DMS 273 treated with DMSO at 0.1 percent for 48 hours (cell line): ENCODE measurements around the gene DENND1A.

Source experiments
- DNase-seq: peaks from one replicate; lab custom pipeline; 2025; lab: John Stamatoyannopoulos, UW

The DENND1A gene

DNA sequence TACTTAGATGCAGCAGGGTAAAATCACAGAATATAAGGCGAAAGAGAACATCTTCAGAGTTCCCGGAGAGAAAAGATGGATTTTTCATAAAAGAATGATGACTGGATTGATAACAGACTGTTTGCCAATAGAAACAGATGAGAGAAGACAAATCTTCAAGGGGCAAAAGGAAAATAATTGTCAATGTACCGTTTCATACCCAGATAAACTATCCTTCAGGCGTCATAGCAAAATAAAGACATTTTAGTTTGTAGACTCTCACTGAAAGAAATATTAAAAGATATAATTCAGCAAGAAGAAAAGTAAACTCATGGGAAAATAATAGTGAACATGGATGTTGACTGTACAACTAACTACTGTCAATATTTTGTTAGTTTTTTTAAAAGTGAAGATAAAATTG is 399.7 kb downstream of the DENND1A start:
- DNase-seq: no peak

DNA sequence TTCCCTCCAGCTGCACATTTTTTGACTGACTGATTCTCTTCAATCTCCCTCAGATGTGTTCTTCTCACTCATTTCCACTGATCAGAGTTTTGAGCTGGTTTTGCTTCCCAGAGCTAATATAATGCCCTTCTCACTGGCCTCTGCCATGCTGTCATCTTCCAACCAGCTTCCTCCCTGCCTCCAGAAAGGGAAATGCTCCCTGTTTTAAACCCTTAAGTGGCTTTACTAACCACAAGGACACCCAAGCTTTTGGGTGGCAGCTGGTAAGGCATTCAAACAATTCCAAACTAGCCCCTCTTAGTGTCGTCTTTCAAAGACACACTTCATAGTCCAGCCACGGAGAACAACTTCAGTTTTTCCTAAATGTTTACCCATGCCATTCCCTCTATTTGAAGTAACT is 401.4 kb downstream of the DENND1A start:
- DNase-seq: no peak

DNA sequence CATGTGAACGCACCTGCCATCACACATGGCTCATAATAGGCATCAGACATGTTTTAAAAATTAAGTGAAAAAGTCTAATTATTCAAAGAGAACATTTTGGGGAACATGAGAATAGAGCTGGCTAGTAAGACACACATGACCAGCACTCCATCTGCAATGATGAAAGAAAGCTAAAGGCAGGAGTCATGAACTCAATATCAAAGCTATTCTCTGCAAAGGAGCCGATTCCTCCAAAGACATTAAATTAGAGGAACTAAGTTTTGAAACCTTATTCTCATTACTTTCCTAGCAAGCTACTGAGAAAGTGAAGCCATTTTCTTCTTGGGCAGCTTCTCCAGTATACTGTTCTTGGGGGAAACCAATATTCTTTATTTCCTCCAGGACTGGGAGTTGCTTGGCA is 401.9 kb downstream of the DENND1A start:
- no peak for DNase-seq

DNA sequence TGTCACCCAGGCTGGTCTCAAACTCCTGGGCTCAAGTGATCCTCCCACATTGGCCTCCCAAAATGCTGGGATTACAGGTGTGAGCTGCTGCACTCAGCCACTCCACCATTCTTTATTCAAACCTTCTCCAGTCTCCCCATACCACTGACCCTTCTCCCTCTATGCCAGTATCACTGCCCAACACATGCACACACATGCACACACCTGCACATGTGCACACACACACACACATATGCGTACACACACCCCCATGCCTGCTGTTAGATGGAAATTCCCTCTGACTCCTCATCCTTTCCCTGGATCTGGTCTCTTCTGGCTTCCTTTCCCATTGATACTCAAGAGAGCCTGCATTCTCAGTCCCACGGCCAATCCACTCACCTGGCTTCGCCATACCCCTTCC is 404.0 kb downstream of the DENND1A start:
- no peak for DNase-seq

DNA sequence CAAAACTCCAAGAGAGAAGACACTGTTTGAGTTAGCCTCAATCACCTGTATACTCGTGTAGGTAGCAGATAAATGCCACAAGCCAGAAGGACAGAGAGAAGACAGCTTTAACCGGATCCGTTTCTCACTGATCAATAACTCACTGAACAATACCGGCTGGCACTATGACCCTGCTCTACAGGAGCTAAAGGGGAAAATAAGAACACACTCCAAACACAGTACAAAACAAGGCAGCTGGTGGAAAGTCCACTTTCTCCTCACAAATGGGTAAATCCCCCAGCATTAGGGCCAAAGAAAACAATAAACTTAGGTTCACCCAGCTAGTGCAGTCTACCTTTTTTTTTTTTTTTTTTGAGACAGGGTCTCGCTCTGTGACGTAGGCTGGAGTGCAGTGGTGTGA is 404.5 kb downstream of the DENND1A start:
- DNase-seq: no peak

DNA sequence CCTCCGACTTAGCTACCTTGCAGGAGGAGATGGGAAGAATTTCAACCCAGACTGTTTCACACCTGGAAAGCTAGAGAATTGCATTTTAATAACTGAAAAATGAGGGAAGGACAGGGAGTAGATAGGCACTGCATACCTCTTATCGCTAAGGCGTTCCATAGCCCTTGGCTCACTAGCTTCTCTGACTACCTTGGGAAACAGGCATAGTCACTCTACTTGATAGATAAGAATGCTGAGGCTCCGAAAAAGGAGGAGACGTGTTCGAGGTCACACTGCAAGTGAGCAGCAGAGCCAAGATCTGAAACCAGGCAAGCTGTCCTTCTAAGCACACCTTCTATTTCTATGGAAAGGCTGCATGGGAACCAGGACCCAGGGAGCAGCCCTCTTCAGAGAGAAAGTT is 405.1 kb downstream of the DENND1A start:
- no peak for DNase-seq

DNA sequence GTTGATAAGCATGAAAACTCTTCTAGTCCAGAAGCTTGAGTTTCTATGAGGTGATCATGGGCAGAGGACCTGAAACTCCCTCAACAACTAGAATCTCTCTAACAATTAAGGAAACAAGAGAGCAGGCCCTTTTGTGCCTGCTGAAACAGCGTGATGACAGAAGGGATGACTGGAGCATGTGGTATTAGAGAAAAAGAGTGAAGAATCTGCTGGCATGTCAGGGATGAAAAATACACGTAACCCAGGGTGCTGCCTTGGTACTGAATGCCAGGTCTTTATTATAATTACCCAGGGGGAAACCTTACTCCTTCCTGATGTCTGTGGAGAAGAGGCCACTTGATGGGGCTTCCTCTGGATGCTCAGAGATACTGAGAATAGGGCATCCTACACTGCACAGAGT is 406.1 kb downstream of the DENND1A start:
- DNase-seq: no peak

DNA sequence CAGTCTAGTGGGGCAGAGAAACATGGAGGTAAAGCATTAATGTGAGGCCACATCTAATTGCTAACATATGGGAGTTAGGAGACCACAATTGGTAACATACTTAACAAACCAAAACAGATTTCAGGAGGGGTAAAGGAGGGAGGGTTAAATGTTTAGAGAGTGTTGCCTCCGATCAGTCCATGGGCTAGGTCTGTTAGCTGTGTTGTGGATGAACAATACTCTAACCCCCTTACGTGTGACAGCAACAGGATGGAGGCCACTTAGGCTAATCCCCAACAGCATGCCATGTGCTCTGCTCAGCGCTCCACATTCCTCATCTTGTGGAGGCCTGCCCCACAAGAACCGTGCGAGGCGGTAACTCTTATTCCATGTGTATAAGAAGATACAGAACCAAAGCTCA is 406.9 kb downstream of the DENND1A start:
- DNase-seq: no peak

DNA sequence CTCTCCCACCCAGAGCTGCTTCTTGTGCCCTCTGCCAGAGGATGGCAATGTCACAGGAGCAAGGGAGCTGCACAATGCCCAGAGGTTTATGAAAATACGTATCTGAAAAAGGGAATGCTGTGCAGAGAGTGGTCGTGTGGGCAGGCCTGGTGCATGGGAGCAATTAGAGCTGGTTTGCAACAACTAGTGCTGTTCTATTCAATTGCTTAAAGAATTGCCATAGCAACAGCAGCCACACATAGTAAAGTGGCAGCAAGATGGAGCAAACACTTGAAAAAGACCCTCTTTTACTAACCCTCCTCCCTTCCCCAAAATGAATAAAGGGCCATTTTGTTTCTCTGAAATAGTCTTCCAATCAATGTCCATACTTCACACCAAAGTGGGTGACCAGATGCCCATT is 407.7 kb downstream of the DENND1A start:
- no peak for DNase-seq

DNA sequence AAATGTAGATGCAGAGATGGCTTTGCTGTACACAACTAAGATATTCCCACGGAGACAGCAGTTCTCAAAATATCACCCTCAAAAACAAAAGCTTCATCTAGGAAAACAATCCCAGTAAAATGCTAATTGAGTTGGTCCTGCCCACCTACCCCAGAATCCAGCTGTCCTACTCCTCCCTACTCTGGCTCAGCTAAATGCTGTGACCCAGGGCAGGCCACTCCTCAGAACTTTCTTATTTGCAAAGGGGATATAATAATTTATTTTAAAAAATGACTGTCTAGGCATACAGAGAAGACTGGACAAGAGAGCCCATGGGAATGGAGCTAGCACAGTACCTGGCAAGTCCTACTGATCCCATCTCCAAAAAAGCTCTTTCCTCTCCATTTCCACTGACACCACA is 411.6 kb downstream of the DENND1A start:
- no peak for DNase-seq

DNA sequence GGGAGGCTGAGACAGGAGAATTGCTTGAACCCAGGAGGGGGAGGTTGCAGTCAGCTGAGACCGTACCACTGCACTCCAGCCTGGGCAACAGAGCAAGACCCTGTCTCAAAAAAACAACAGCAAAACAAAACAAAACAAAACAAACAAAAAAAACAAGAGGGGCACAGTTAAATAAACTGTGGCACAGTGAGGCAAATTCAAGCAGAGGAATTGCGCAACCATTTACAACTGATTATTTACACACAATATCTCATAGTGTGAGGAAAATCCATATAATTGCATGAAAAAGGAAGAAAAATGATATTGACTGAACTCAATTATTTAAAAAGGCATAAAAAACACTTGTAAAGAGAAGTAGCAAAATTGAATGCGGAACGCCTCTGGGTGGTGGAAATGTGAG is 412.4 kb downstream of the DENND1A start:
- DNase-seq: no peak

DNA sequence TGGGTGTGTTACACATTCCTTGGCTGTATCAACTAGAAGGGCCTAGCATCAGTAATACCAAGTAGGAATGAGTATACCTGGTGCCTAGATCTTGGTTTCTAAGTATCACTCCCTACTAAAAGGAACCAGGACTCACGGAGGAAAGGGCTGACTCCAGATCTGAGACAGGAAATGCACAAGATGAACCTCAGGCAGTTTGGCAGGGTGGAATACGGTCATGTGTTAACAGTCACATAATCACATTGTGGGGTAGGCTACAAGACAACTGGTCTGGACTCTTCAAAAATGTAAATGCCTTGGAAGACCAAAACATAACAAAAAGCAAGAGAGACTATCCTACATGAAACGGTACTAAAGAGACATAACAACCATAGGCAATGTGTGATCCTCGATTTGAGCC is 415.2 kb downstream of the DENND1A start:
- DNase-seq: no peak

DNA sequence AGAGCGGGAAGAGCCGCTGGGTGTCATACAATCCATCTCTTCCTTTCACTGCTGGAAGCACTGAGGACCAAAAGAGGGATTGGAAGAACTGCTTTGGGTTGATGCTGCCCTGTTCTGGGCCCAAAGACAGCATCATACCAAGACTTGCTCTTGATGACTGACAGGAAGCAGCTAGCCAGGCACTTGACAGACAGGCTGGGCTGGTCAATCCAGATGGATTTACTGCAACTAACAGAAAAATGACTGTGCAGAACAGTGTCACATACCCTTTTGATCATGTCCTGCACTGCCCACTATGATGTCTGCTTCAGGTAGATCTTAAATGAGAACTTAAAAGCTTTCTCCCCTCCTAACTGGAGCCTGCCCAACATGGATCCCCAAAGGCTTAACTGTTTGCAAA is 416.4 kb downstream of the DENND1A start:
- no peak for DNase-seq

DNA sequence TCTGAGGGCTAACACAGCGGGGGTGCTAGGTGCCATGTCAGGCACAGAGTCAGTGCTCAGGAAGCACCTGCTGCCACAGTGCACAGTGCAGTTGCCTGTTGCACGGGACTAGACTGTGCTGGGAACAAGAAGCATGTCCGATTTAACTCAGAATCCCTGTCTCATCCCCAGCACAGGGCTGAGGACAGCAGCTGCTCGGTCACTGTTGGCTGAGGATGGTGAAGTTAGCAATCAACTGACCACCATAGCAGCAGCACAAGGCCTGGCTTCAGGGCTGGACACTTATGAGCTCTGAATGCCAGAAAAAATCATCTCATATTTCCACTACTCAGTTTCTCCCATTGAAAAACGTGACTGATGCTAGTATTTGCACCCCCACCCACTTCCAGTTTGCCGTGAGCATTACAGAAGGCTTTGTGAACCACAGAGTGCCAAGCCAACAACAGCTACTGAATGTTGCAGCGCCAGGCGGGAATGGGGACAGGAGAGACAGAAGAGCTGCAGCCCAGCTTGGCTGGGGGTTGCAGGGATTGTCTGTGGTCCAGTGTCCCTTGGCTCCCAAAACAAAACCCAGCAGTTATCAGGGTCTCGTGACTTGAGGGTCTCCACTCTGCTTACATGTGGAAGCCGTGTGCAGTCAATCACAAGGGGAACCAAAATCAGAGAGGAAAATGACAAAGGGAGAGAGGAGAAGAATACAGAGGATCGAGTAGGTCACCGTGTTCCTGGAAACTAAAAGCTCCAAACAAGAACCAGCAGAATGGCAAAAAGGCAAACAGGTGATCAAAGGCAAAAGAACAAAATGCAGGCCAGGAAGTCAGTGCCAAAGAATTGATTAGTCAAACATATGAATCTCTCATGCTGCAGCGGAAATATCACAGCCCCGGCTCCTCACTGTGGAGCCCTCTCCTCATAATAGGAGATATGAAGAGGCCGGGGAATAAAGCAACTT is 418.3 kb downstream of the DENND1A start:
- DNase-seq: no peak

DNA sequence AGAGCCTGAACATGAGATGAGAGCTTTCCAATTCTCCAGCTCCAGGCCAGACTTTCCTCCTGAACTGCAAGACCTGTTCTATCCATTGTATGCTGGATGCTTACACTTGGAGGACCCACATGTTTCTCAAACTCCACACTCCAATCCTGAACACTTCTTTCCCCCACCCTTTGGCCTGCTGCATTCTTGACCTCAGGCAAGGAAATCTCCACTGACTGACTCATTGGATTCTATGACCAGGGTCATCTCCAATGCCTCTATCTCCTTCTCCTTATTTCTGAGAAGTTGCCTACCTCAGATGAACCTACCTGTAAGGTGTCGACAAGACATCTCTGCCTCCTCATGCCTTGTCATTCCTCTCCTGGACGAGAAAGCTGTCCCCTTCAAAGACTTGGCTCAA is 420.3 kb downstream of the DENND1A start:
- no peak for DNase-seq

DNA sequence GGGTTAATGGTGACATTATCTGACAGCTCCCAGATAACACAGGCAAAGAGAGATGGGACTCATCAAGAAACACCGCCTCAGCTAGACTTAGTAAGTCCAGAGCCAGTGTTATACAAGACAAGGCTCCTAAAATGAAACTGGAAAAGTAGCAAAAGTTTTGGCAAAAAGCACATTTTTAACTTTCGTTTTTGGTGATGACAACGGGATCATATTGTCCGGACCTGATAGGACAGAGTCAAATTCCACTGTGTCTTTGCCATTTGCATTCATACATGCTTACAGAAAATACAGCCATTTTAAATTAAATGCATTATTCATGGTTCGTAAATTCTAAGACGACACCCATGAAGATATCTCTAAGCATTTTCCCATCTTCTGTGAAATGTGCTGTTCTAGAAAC is 421.9 kb downstream of the DENND1A start:
- DNase-seq: no peak

DNA sequence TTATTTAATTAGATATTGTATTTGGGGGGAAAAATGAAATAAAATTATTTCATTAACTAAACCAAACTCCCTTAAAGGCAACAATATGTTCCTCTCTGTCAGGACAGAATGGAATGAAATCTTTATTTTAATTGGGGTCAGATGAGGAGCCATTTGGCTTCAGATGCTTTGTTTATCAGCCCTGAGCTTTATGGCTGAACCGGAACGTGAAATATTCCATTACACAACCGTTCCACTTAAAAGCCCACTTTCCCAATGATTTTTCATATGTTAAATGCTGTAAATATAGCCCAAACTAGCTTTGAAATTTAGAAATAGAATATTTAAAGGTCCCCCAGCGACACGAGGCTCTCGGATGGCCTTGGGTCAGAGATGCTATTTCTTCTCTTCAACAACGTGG is 424.4 kb downstream of the DENND1A start:
- DNase-seq: no peak

DNA sequence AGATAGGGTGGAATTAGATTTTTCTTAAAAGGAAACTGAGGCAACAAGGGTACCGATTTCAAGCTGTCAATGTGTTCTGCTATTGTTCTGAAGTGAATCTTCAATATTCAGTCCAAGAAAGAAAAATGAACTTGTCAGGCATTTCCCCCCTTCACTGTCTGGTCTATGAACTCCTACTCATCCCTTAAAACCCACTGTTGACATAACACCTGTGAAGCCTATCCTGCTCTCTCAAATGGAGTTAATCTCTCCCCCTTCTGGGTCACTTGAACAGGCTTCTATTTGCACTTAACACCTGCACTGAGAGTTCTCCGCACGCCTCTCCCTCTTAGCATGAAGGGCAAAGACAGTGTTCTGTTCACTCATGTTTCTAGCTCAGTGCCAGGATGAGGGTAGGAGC is 429.6 kb downstream of the DENND1A start:
- DNase-seq: no peak

DNA sequence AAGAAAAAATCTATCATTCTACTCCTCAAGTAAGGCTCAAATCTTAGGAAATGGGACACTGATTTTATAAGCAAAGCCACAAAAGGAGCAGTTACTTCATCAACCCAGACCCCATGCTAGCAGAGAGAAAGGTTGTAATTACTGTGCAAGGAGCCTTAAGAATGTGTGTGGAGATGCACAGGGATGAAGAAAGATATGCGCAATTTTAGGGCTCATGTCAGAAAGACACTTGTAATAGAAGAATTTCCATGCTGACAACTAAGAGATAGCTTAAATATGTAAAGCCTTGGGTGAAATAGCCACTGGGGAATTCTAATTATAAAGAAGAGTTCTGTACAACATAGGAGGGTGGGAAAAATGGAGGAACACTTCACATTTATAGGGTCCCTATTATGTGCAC is 432.1 kb downstream of the DENND1A start:
- DNase-seq: no peak

DNA sequence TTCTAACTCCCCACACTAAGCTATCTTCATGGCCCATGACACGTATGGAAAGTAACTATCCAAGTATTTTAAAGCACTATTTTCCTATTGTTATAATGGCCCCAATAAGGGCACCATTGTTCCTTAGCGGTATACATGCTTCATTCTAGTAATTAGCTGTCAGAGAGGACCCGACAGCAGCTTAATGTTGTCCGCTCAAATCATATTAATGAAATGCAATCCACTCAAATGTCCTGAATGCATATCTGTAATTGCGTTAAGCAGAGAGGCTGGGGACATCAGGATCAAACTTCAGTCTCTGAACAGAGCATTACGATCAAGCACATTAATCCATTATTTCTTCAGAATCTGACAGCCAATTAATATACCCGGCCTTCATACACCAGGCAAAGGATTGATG is 434.2 kb downstream of the DENND1A start:
- no peak for DNase-seq

DNA sequence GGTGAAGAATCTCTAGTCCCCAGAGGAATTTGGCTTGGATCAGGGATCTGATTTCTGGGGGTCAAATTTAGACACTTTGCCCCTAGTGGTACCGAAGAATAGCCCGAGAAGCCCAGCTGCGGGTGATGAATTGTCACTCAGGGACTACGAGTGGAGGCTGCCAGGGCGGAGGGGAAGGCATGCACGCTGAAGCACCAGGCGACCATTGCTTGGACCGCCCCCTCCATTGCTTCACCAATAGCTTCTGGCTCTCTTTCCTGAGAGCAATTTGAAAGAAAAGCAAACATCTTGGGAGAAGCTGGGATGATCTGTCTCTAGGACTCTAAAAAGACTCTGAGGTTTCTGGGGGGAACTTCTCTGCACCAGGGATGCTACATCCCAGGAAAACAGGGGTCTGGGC is 436.3 kb downstream of the DENND1A start:
- no peak for DNase-seq

DNA sequence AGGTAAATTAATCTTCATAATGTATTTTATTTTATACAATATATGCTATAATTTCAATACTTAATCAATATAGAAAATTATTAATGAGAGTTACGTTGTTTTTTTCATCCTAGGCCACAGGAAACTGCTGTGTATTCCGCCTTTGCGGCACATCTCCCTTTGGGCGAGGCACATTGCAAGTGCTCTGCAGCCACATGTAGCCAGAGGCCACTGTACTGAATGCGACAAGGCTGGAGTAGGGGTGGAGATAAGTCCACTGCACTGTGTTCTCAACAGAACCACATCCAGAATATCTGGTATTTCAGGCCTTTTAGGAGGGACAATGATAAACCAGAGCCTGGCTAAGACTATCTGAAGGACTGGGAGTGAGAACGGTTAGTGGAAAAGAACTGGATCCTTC is 439.2 kb downstream of the DENND1A start:
- DNase-seq: no peak

DNA sequence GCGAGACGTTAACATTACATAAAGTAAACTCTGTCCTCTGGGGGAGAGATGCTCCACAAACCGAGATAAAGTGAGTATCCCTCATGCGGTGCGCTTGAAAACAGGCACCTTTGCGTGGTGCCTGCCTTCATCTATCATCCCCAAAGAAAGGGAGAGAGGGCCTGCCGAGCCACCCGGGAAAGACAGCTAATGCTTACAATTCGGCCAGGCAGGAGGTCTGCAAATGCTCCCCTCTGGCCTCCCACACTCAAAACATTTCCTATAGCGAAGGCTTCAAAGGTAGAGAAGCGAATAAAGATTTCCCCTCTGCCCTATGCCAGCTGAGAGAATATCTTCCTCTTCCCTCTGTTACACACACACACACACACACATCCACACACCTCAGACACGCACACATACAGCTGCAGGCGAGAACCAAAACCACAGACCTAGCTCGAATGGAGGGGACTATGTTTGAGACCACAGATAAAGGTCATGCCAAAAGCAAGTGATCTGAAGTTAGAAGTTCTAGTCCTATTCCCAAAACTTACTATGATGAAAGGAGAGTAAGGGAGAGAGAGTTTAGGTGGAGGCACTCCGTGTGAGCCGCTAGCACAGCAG is 441.1 kb downstream of the DENND1A start:
- no peak for DNase-seq
